DND-41 (cell line): ENCODE results near the gene SUV39H1.

ENCODE experiments used
- ATAC-seq: fragments of 200-7000 bp; cut with Tn5 transposase; 3 replicates; pipeline ENCODE4 v1.9.1; 2021; ENCODE audit warnings: low read depth; ENCODE audit not compliant: insufficient read depth
- DNase-seq: peaks from one replicate; pipeline ENCODE4 v3.0.0-alpha.2; 2020
- H2AFZ ChIP-seq: 2 replicates; pipeline ENCODE4 v1.6.0; 2012; ENCODE audit warnings: low read depth, low read length
- H3K27ac ChIP-seq: 2 replicates; pipeline ENCODE4 v1.5.1; 2012; ENCODE audit warnings: low read length, inconsistent platforms
- H3K27me3 ChIP-seq: fragments of 200-600 bp; sonication (generic); 2 replicates; pipeline ENCODE4 v1.6.0; 2012; ENCODE audit warnings: low read length, mild to moderate bottlenecking, inconsistent platforms; ENCODE audit not compliant: insufficient read depth, poor library complexity
- H3K36me3 ChIP-seq: 2 replicates; pipeline ENCODE4 v1.5.1; 2012; ENCODE audit warnings: low read length, inconsistent platforms; ENCODE audit not compliant: insufficient read depth
- H3K4me1 ChIP-seq: 2 replicates; pipeline ENCODE4 v1.5.1; 2012; ENCODE audit warnings: mild to moderate bottlenecking, low read length; ENCODE audit not compliant: insufficient read depth
- H3K4me2 ChIP-seq: 2 replicates; pipeline ENCODE4 v1.6.0; 2012; ENCODE audit warnings: mild to moderate bottlenecking, moderate library complexity, low read length, inconsistent platforms; ENCODE audit not compliant: insufficient read depth
- H3K4me3 ChIP-seq, 2 experiments: fragments of 200-600 bp in 1 of 2; shearing (Covaris generic) in 1 of 2; 2 replicates each; pipeline ENCODE4 v1.5.1; 2012 to 2016; ENCODE audit warnings: inconsistent platforms in 2 of 2, low read length in 2 of 2, mild to moderate bottlenecking in 2 of 2, low read depth in 1 of 2, moderate library complexity in 1 of 2
- H3K79me2 ChIP-seq: 2 replicates; pipeline ENCODE4 v1.6.0; 2012; ENCODE audit warnings: low read length, inconsistent platforms; ENCODE audit not compliant: insufficient read depth
- H3K9ac ChIP-seq: 2 replicates; pipeline ENCODE4 v1.6.0; 2012; ENCODE audit warnings: low read depth, mild to moderate bottlenecking, inconsistent platforms, low read length, moderate library complexity
- H3K9me3 ChIP-seq: 2 replicates; pipeline ENCODE4 v1.5.1; 2012; ENCODE audit warnings: low read length, moderate library complexity, mild to moderate bottlenecking, inconsistent platforms; ENCODE audit not compliant: insufficient read depth, severe bottlenecking
- H4K20me1 ChIP-seq: 2 replicates; pipeline ENCODE4 v1.6.0; 2012; ENCODE audit warnings: low read length; ENCODE audit not compliant: insufficient read depth
- CTCF ChIP-seq: IDR thresholded peaks from 2 replicates; pipeline ENCODE4 v1.5.1; 2012; ENCODE audit warnings: borderline replicate concordance, low read length, moderate library complexity, mild to moderate bottlenecking; ENCODE audit not compliant: poor library complexity, severe bottlenecking; ENCODE audit errors: extremely low read depth
- EZH2 ChIP-seq: IDR thresholded peaks from 3 replicates; pipeline ENCODE4 v1.6.1; 2012; ENCODE audit warnings: borderline replicate concordance, low read depth, mild to moderate bottlenecking, moderate library complexity, low read length, inconsistent platforms; ENCODE audit not compliant: severe bottlenecking

SUV39H1 gene

GRCh38 chrX:48719958-48720357, 23.4 kb downstream of the SUV39H1 start:
- H3K4me2 ChIP-seq = no peak overlapping the region
- no peaks in the 10 kb centered on the region for H3K36me3 ChIP-seq
- no peak for ATAC-seq
- DNase-seq = no peak
- H3K27me3 ChIP-seq = no peaks in the 10 kb centered on the region
- no peaks in the 10 kb centered on the region for H3K9me3 ChIP-seq
- no peaks in the 10 kb centered on the region for H4K20me1 ChIP-seq
- H3K27ac ChIP-seq = no peak overlapping the region
- H3K4me1 ChIP-seq = no peaks in the 10 kb centered on the region
- no peak overlapping the region for H3K9ac ChIP-seq
- no peak for TF ChIP-seq EZH2
- TF ChIP-seq CTCF = no peak
- no peak overlapping the region for H2AFZ ChIP-seq
- H3K4me3 ChIP-seq = no peak overlapping the region
- no peaks in the 10 kb centered on the region; the same call in 1 of the 2 replicates for H3K79me2 ChIP-seq

- Histone ChIP-seq H3K9ac (no peak overlapping the region), H3K36me3 (no peaks in the 10 kb centered on the region), H3K4me1 (no peaks in the 10 kb centered on the region), H3K79me2 (no peaks in the 10 kb centered on the region; the same call in 1 of the 2 replicates), H3K9me3 (no peaks in the 10 kb centered on the region), H3K27ac (no peak overlapping the region), H3K27me3 (no peaks in the 10 kb centered on the region), H4K20me1 (no peaks in the 10 kb centered on the region), H2AFZ (no peak overlapping the region), H3K4me3 (no peak overlapping the region), H3K4me2 (no peak overlapping the region)
- DNase-seq (no peak), ATAC-seq (no peak; the same call in 2 of the 3 replicates)
- TF ChIP-seq EZH2 (no peak), CTCF (no peak)
Observed at GRCh38 chrX:48720577-48721250, 24.2 kb downstream of the SUV39H1 start.

- H3K36me3 ChIP-seq = no peaks in the 10 kb centered on the region
- no peak overlapping the region for H2AFZ ChIP-seq
- no peak overlapping the region for H3K27ac ChIP-seq
- no peaks in the 10 kb centered on the region for H4K20me1 ChIP-seq
- TF ChIP-seq CTCF (no peak), EZH2 (no peak)
- no peak overlapping the region for H3K4me3 ChIP-seq
- H3K27me3 ChIP-seq = no peaks in the 10 kb centered on the region
- H3K4me1 ChIP-seq = no peaks in the 10 kb centered on the region
- DNase-seq (no peak), ATAC-seq (no peak)
- H3K4me2 ChIP-seq = no peak overlapping the region
- H3K9ac ChIP-seq = no peak overlapping the region
- H3K79me2 ChIP-seq = no peaks in the 10 kb centered on the region; the same call in 1 of the 2 replicates
- H3K9me3 ChIP-seq = no peaks in the 10 kb centered on the region
Observed at GRCh38 chrX:48721916-48722315, 25.4 kb downstream of the SUV39H1 start.
